Measurements from ENCODE around the gene CCNQ.

The CCNQ gene

DNA sequence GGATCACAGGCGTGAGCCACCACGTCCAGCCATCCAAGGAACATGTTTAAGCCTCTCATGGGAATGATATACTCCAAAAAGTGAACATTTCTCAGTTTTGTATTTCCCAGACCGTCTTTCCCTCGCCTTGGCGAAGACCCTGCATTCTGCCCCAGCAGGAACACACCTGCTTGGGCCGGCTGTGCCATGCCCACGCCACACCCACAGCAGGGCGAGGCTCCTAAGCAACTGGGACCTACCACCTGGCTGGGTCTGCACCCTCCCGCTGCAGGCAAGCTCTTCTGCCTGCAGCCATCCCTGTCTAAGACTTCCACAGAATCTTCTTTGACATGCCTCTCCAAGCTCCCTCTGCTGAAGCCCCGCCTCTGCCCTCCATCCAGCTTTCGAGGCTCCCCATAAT is 3.6 kb downstream of the CCNQ start:
- no peak for DNase-seq

DNA sequence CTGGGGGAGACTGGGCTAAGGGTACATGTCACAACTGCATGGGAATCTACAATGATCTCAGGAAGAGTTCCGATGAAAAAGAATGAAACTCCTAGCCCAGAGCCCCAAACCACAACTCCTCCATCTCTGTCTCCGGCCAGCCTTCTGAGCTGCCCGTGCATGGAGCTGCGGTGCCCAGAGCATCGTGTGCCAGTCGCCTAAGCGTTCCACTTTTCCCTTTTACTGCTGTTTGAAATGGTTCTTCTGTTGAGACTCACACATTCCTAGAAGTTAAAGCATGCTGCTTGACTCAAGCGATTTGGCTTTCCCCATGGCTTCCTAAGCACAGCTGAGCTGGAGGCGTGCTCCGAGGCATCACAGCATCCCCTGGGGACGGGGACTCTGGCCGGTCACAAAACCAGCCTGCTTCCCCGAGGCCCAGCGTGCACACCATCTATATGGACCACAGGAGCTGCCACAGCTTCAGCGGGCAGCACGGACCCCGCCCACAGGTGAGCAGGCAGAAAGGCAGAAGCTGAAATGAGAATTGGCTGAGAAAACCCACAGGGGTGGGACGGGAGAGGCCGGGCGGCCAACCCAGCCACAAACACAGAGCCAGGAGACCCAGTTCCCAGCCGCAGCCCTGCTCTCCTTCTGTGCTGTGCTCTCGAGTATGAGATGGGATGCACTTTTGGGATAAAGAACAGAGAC is 5.0 kb downstream of the CCNQ start:
- no peak for DNase-seq

DNA sequence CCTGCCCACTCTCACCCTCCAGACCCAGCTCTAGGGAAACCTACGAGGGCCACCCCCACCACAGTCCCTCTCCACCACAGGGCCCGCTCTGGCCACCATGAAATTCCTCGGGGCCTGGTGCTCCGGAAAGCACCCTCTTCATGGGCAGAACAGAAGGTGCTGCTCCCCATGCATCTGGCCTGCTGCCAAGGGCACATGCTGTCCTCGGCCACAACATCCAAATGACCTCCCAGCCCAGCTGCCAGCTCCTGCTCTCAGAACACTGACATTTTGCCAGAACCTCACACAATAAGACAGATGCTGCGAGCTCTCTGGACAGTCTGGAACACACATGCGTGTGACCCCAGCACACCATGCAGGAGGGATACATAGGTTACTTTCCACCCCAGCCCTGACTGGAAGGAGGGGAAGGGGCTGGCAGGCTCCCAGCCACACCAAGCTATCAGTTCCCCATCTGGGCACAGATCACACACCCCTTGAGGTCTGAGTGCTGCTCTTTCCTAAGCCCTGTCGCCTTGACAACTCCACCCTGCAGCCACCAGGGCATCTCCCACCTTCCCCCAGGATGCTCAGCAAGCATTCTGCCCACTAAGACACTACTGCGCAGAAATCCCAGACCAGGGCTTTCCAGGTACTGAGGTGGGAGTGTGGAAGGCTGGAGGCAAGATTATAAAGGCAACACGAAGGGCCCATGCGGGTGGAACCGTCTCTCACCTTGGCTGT is 5.8 kb downstream of the CCNQ start:
- DNase-seq, result no peak

DNA sequence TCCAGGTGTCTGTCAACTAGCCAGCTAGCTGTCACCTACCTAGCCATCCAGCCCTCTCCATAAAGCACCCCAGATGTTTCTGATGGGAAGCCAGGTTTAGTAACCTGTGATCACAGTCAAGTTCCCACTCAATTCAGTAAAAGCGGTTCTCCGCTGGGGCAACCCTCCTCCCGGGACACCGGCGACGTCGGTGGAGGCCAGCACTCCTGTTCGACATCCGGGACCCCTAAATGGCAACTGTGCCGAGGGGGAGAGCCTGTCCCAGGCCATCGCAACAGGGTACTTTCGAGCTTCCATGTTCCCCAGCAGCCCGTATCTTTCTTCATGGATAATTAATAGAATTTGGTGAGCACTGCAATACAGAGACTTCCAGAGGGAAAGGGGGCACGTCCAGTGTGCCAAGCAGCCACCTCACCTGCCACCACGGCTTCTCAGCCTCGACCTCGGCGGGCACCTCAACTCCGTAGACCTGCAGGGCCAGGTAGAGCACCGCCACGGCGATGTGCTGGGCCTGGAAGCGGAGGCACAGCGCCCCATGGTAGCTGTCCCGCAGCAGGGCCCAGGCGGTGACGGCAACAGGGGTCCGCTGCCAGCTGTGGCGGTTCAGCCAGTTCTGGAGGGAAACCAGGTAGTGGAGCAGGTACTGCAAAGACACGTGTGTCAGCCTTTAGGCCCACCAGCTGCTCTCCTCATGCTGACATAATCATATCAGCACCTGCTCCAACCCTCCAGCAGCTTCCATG is 6.7 kb downstream of the CCNQ start:
- no peak for DNase-seq

DNA sequence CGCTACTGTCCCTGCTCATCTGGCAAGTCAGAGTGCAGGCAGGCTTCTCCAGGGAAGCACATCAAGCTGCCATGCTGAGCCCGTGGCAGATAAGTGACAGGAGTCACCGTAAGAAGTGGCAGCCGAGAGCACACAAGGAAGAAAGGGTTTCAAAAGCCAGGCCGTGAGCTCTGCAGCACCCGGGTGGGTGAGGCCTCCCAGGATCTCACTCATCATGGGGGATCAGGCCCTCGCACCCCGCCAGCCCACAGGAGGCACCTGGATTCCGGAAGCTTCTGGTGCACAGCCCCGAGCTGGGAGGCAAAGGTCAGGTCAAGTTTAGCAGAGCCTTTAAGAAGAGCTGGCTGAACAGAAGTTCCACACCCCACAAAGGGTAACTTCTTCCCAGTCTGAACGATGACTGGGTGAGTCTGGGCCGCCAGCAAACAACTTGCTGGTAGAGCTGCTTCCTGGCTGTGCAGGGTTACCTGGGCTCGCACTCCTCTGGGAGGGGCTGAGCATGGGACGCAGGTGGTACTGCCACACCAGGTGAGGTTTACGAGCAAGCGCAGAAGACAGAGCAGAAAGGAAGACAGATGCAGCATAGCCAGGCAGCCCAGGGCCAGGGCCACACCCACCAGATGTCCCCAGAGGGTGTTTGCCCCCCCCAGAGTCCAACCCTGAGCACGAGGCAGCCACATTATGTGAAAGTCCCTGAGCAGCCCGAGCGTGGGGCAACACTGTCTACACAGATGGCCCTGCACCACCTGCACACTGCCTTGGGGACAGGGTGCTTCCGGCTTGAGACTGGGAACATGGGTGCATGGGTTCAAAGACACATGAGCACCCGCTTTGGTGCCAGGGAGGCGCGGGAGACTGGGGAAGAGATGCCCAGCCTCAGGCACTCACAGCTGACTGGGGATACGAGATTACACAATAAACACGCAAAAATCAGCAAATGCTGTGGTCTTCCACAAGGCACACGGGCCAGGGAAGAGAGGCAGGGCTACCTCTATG is 7.7 kb downstream of the CCNQ start:
- no peak for DNase-seq

DNA sequence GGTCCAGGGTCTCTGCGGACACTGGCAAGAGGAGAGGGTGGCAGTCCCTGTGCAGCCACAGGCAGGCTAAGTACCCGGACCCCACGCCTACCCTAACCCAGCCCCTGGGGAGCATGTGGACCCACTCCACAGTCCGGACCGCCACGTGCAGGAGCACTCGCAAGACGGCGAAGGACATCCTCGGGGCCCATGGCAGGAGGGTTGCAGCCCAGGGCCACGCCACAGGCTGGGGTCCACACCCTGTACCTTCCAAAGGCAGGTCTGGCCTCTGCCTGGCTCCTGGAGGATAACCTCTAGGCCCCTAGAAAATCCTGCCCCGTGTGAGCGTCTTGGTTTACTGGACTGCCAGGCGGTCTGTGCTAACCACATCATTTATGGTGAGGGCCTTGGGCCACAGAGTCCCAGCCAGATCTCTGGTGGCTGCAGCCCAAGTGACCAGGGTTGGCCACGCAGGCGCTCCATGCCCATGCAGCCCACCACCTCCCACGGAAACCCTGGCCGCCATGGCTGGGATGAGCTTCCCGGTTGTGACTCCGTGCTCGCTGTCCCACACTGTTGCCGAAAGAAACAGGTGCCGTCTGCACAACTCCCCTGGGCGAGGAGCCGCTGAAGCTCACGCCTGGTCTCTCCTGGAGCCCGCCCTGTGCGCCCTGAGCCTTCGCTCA is 10.0 kb downstream of the CCNQ start:
- DNase-seq, result no peak

DNA sequence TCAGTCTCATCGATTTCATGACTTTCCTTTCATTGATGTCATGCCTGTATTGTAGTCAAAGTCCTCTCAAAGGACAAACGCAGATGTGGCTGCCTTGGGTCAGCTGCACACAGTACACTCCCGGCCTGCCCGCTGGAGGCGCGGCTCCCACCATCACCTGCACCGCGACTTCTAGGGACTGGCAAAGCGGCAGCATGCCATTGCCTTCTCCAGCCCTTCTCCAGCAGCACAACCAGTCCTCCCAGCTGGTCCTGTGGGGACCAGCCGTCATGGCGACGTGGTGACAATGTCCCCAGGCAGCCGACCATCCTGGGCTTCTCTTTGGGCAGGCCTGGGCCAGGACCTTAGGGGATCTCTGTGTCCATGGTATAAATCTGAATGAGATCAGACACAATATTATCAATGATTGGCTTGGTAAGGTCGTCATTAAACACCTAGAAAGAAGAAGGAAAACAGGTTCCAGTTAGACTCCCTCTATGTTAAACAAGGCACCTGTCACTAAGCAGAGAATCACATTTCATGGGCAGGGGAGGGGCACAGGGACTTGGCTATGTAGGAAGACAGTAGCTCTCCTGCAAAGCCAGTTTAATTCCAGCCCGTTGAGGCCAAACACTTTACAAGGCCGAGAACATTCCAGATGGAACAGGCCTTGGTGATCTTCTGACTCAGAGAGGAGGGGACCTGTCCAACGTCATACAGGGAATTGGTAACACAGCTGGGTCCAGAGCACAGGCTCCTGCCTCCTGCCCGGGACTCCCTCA is 10.7 kb downstream of the CCNQ start:
- DNase-seq, result no peak

DNA sequence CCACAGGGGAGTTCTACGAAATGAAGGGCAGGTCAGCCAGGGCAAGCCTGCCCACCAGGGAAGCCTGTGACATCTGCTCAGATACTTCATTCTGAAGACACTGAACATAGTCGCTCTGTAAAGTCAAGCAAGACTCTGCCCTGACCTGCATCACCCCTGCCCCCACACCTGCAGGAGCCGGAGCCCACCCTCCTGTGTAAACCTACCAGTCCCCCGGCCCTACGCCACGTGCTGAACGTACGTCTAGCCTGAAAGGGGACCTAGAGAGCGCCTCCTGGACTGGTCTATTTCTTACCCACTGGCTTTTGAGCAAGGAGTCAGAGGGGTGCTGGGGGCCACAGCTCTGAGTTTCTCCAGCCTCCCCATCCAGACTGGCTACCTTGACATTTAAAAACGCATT is 11.6 kb downstream of the CCNQ start:
- DNase-seq, result no peak

DNA sequence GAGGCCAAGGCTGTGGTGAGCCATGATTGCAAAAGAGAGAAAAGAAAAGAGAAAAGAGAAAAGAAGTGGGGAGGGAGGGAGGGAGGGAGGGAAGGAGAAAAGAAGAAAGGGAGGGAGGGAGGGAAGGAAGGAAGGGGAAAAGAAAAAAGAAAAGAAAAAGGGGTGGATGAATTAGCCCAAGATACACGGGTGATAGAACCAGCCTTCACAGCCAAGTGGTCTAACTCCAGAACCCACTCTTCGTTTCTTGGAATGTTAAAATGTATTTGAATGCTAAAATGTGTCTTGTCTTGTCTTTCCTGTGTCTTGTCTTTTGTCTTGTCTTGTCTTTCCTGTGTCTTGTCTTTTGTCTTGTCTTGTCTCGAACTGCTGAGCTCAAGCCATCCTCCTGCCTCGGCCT is 13.1 kb downstream of the CCNQ start:
- DNase-seq, result no peak

DNA sequence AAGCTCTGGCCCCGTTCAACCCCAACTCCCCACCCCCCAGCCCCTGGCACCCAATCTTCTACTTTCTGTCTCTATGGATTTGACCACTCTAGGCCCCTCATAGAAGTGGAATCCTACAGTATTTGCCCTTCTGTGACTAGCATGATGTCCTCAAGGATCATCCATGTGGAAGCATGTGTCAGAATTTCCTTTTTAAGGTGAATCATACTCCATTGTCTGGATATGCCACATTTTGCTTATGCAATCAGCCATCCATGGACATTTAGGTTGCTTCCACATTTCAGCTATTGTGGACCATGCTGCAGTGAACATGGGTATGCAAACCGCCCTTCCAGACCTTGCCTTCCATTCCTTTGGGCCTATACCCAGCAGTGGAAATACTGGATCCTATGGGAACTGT is 15.5 kb downstream of the CCNQ start:
- no peak for DNase-seq

DNA sequence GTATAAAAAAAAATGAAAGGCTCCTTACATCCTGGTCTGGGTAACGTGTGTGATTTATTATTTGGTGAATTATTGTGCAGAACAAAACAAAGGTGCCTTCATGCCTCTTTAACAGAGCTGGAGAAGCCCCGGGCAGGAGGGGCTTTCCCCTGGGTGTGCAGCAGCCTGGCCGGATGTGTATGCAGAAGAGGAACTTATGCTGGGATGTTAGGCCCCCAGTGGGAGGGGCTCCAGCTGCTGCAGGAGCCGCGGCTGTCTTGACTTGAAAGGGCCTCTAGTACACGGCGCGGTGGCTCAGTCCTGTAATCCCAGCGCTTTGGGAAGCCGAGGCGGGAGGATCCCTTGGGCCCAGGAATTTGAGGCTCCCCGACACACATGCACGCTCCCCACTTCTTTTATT is 16.0 kb downstream of the CCNQ start:
- no peak for DNase-seq

DNA sequence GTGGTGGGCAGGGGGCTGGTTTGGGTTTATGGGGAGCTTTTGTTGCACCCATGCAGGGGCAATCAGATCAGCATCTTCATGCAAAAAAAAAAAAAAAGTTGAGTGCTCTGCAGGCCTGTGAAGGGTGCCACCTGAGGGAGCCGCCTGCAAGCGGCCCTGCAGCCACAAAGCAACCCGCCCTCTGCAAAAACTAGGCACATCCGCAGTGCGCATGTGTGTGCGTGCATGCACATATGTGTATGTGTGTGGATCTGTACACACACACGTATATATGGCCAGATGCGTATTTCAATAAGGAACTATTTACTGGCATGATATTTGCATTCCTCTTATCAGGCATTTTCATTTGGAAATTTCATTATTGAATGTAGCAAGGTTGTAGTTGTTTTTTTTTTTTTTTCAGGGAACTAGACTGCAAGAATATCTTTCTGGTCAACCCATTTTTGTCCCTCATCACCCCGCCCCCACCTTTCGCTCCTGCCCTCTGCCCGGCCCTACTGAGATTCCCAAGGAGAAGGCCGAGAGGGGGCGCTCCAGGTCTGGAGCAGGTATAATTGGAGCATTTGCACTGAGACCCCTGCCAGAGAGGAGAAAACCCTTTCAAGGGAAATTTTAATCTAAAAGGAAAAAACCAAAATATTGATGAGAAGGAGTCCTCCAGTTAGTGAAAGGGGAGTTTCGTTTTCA is 18.1 kb downstream of the CCNQ start:
- no peak for DNase-seq

DNA sequence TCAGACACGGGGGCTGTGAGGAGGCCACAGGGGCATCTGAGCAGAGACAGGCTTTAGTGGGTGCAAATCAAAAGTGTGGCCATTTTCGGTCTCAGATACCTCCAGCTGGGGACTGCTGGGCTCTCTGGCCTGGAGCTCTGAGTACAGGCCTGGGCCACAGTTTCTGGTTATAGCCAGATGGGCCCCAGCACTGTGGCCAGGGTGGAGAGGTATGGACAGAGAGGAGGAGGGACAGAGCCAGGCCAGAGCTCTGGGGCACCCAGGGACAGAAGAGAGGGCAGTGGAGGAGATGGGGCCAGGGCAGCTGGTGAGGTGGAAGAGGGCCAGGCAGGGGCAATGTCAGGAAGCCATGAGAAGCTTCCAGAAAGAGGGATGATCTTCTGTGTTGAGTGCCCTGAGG is 20.1 kb downstream of the CCNQ start:
- DNase-seq, result no peak

DNA sequence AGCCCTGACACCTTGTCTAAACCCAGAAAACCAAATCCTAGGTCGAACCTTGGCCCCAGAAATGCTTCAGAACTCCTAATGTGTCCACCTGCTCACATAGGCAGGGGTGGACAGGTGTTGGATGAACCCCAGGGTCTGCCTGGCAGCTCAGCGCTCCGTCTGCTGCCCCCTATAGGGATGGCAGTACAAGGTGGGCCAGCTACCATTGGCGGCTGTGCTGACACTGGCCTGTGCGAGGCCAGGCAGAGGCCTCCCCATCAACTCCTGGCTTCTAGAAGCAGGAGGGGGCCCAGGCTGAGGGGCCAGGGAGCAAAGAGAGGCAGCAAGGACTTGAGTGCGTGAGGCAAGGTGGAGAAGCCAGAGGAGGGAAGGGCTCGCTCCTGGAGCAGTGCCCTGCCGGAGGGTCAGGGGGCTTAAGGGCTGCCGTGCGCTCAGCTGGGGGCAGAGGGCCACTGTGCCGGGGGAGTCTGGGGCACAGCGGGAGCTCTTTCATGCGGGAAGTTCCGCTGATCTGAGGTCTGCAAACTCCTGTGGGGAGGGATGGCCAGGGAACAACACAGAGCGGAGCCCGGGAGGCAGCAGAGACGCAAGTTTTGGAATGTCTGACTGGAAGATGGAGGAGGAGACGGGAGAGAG is 20.6 kb downstream of the CCNQ start:
- DNase-seq, result no peak

DNA sequence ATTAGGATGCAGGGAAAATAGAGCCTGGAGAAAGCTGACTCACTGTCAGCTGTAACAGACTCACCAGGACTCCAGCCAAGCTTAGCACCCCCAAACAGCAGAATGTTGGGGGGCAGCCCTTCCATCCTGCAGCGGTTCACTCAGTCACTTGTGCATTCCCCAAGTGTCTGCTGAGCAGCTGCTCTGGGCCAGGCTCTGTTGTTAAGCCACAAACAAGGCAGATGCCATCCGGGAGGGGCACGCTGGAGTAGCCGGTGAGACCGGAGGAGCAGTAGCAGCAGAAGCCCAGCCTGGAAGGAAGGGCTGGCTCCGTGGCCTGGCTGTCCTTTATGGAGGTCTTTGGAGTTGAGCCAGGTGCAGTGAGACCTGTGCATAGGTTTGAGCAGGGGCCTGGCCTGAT is 22.0 kb downstream of the CCNQ start:
- DNase-seq, result no peak

DNA sequence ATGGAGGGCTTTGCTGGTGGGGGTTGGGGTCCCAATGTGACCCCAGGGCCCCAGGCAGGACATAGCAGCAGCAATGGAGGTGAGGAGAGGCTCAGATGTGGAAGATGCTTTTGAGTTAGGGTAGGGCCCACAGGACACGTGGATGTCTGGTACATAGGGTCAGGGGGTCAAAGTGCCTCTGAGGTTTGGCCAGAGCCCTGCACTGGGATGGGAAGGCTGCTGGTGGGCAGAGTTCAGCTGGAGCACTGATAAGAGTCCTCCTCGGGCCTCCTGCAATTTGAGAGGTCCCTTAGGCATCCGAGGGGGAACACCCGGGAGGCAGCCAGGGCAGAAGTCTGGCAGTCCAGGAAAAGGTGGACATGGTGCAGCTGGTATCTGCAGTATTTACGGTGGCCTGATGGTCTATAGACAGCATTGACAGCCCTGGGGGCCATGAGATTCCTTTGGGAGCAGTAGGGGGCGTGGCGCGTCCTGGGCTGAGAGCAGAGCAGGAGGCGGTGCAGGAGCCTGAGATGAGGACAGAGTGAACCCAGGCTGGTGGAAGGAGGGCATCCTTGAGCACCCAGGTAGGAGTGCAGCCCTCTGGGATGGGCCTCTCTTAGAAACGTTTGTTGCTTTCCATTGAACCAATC is 22.6 kb downstream of the CCNQ start:
- no peak for DNase-seq

DNA sequence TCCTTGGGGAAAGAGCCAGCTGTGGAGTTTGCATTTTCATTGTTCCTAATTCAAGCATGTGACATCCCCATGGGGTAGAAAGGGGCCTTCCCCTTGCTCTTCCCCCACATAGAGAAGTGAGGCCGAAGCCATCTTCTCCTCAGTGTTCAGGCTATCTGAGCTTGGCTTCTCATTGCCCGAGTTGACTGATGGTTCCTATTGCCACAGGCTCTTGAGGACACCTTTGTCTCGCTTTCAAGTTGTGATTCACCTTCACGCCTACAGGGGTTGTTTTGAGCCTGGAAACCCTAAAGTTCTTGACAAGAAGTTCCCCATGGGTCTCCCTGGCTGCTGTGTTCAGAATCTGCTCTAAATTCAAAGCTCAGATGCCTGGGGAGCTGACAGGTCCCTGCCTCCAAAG is 25.0 kb downstream of the CCNQ start:
- no peak for DNase-seq

DNA sequence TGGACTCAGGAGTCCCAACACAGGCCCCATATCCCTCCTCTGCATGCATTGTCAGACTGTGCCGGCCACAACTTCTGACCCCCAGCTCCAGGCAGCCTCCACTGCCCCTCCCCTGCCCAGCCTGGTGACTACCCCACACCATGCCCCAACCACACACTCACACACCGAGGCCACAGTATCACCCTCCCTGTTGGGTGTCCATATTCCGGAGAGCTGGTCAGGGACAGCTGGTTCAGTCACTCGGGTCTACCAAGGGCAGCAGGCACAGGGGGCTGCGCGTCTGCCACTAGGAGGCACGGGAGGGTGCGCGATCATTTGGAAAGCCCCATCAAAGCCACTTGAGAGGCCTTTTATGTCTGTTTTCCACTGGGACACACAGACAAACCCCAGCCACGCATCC is 26.3 kb downstream of the CCNQ start:
- no peak for DNase-seq

DNA sequence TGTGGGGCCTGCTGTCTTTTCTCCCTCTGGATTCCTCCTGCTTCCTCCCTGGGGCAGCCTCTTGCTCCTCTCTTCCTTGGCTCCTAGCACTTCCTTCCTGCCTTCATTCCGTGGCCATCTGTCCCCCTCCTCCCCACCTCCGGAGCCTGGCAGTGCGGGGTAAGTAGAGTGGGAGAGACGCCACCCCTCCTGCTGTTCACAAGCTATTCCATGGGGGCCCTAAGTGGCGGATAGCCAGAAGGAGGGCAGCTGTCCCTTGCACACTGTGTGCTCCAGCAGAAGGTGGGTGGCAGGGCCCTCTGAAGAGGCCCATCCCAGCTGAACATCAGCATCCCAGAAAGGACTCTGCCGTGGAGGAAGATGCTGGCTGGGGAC is 27.4 kb downstream of the CCNQ start:
- DNase-seq, result no peak

DNA sequence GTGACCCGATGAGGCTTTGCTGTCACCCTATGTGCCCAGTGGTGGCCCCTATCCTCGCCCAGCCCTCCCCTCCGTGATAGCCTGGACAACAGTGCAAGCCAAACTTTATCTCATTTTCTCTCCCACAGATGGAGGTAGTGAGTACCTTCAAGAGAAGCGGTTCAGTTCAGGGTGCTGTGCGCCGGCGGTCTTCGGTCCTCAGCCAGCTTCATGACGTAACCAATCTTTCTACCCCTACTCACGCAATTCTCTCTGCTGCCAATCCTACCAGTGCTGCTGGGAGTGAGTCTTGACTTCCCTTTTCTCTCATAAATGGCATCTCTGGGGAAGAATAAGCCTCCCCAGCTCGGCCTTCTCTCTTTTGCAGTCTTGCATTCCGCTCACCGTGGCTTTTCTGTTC is 29.5 kb downstream of the CCNQ start:
- DNase-seq, result no peak

Measured in T1000 (cell line).